H1 (cell line): ENCODE data around the gene NRXN3.

Experiments
- POLR2AphosphoS5 ChIP-seq: IDR thresholded peaks from 2 replicates; pipeline ENCODE4 v1.6.1; 2011; ENCODE audit warnings: low read depth, low read length
- SP1 ChIP-seq: IDR thresholded peaks from 2 replicates; pipeline ENCODE4 v1.6.1; 2011; ENCODE audit warnings: low read depth, low read length
- SP2 ChIP-seq: IDR thresholded peaks from 2 replicates; pipeline ENCODE4 v1.6.1; 2012; ENCODE audit warnings: mild to moderate bottlenecking, low read length, inconsistent platforms
- YY1 ChIP-seq: IDR thresholded peaks from 2 replicates; pipeline ENCODE4 v1.6.1; 2011; ENCODE audit warnings: low read depth, mild to moderate bottlenecking, low read length

DNA sequence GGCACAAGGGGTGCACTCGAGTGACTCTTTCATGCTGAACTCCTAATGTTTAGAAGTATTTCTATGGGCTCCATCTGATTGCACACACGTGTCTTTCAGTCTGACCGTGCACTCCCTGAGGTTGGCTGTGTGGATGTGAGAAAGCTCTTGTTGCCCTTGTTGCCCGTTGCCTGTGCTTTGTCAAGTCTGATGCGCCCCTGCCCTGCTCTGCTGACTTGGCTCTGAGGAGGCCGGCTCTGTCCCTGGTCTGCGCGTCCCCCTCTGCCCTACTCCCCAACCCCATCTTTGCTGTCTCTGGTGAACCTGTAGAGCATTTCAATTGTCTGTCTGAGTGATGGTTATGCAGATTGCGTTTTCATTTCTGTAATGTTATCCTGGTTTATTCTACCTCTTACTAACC is 802.3 kb downstream of the NRXN3 start:
- no peak for TF ChIP-seq SP1
- TF ChIP-seq YY1, result no peak
- no peak for TF ChIP-seq POLR2AphosphoS5
- no peak for TF ChIP-seq SP2
